Measurements from ENCODE around the gene PRCD.

DNA sequence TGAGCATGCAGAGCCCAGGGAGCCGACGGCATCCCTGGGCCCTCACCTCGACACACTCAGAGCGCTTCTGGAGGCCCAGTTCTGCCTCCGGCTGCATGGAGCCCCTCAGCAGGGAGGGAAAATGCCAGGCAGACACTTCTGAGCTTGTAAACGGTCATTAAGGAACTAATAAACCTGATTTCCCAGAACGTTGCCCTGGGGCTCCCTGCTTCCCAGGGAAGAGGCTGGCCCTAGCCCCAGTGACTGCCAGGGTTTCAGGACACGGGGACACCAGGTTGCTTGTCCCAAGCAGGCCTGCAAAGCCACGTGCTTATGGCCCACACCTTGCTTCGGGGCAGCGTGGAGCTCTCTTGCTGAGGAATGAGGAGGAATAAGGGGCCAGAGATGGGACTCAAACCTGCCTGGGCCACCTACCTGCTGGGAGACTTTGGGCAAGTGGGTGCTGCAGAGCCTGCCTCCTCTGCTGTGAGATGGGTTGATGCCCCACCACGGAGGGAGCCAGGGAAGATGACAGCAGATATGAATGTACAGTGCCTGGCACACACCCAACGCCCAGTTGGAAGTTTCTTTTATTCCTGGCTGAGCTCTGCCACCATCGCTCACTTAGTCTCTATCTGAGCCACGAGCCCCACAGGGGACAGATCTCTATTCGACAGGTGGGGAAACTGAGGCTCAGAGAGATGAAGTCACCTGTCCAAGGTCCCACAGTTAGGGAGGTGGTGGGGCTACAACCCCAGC lies 44.0 kb upstream of the PRCD start:
- TF ChIP-seq, protein P1, sequence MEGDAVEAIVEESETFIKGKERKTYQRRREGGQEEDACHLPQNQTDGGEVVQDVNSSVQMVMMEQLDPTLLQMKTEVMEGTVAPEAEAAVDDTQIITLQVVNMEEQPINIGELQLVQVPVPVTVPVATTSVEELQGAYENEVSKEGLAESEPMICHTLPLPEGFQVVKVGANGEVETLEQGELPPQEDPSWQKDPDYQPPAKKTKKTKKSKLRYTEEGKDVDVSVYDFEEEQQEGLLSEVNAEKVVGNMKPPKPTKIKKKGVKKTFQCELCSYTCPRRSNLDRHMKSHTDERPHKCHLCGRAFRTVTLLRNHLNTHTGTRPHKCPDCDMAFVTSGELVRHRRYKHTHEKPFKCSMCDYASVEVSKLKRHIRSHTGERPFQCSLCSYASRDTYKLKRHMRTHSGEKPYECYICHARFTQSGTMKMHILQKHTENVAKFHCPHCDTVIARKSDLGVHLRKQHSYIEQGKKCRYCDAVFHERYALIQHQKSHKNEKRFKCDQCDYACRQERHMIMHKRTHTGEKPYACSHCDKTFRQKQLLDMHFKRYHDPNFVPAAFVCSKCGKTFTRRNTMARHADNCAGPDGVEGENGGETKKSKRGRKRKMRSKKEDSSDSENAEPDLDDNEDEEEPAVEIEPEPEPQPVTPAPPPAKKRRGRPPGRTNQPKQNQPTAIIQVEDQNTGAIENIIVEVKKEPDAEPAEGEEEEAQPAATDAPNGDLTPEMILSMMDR (IDR thresholded peaks at IDR 0.05) = no peak
- no peak for TF ChIP-seq ZFX (IDR thresholded peaks at IDR 0.05; ENCODE audit: borderline replicate concordance)

All from 22Rv1 (cell line).